Ovary (tissue), 3 donors: ENCODE measurements around the gene CHD5.

Source experiments
- CTCF ChIP-seq, 3 donors: fragments of 450-650 bp in 2 of 3; fragments of 200-600 bp in 1 of 3; IDR thresholded peaks; one replicate each; pipeline versions ENCODE4 v1.5.1 to v1.8.0; 2016 to 2022; ENCODE audit warnings: antibody characterized with exemption in 3 of 3, mild to moderate bottlenecking in 1 of 3
- EP300 ChIP-seq: sonication (generic); formaldehyde crosslinking; IDR thresholded peaks from one replicate; pipeline ENCODE4 v1.6.1; 2017; ENCODE audit warnings: antibody characterized with exemption
- POLR2A ChIP-seq: fragments of 450-650 bp; IDR thresholded peaks from one replicate; pipeline ENCODE4 v1.6.1; 2017; ENCODE audit warnings: antibody characterized with exemption, mild to moderate bottlenecking, moderate library complexity
- donor health status: DM: no; HTN: no; CAD: no.

- TF ChIP-seq CTCF (IDR thresholded peaks at IDR 0.05) (no peak), POLR2A (no peak), EP300 (no peak)
Measured at GRCh38 chr1:6152181-6152580, 27.9 kb downstream of the CHD5 start.
